ENCODE results near the gene CLIP1. TPM values are rescaled to one million over a fixed set of nuclear protein-coding genes. Genes with fewer than 3 reads are reported as not detected.

CLIP1 gene
- total RNA-seq, 3 donors from 2014 or later (not counting 1 experiment from before 2014, with no cell fraction given) = 67.1 to 88.5 (median 69.1) TPM

- no peak overlapping the region for H3K27ac ChIP-seq (ENCODE audit: low read length)
- WGBS (ENCODE audit: insufficient coverage) = 97% methylated on average over 7 of the region's 8 CpGs
- H3K27me3 ChIP-seq (ENCODE audit: control insufficient read depth, insufficient read depth, low read length) = no peaks in the 10 kb centered on the region
- Mint-ChIP-seq H3K4me1 (peaks cover 0 to 6% of the 10 kb centered on the region in 2 donors), H3K4me3 (no peak overlapping the region), H3K36me3 (peaks cover 30% of the 10 kb centered on the region), H3K27me3 (ENCODE audit: low read depth in 2 of 2) (no peaks in the 10 kb centered on the region), H3K27ac (no peak overlapping the region), H3K9me3 (no peaks in the 10 kb centered on the region)
- DNase-seq (no peak), ATAC-seq (no peak)
- H3K36me3 ChIP-seq (ENCODE audit: control insufficient read depth, insufficient read depth, low read length) = peaks cover 55% of the 10 kb centered on the region
- H3K9me3 ChIP-seq (ENCODE audit: control insufficient read depth, insufficient read depth, low read length) = no peaks in the 10 kb centered on the region
- intact Hi-C loops (cut with micrococcal nuclease) = no loop called here
- no peak overlapping the region for H3K4me3 ChIP-seq (ENCODE audit: low read length)
- H3K4me1 ChIP-seq (ENCODE audit: control insufficient read depth, insufficient read depth, low read length) = no peaks in the 10 kb centered on the region
- TF ChIP-seq, protein P1, sequence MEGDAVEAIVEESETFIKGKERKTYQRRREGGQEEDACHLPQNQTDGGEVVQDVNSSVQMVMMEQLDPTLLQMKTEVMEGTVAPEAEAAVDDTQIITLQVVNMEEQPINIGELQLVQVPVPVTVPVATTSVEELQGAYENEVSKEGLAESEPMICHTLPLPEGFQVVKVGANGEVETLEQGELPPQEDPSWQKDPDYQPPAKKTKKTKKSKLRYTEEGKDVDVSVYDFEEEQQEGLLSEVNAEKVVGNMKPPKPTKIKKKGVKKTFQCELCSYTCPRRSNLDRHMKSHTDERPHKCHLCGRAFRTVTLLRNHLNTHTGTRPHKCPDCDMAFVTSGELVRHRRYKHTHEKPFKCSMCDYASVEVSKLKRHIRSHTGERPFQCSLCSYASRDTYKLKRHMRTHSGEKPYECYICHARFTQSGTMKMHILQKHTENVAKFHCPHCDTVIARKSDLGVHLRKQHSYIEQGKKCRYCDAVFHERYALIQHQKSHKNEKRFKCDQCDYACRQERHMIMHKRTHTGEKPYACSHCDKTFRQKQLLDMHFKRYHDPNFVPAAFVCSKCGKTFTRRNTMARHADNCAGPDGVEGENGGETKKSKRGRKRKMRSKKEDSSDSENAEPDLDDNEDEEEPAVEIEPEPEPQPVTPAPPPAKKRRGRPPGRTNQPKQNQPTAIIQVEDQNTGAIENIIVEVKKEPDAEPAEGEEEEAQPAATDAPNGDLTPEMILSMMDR (IDR thresholded peaks at IDR 0.05) = no peak
Observed at GRCh38 chr12:122318607-122319605, 103.6 kb downstream of the CLIP1 start.

GRCh38 chr12:122312926-122313325, 109.5 kb downstream of the CLIP1 start:
- DNase-seq = no peak
- peaks cover 15% of the 10 kb centered on the region for H3K36me3 Mint-ChIP-seq
- no peak overlapping the region for H3K27ac Mint-ChIP-seq
- no peaks in the 10 kb centered on the region for H3K27me3 ChIP-seq (ENCODE audit: control insufficient read depth, insufficient read depth, low read length)
- no peaks in the 10 kb centered on the region for H3K4me1 Mint-ChIP-seq
- peaks cover 39% of the 10 kb centered on the region for H3K36me3 ChIP-seq (ENCODE audit: control insufficient read depth, insufficient read depth, low read length)
- no peak for ATAC-seq
- no peaks in the 10 kb centered on the region for H3K27me3 Mint-ChIP-seq (ENCODE audit: low read depth in 2 of 2)
- H3K9me3 ChIP-seq (ENCODE audit: control insufficient read depth, insufficient read depth, low read length) = no peaks in the 10 kb centered on the region
- H3K4me1 ChIP-seq (ENCODE audit: control insufficient read depth, insufficient read depth, low read length) = no peaks in the 10 kb centered on the region
- WGBS (ENCODE audit: insufficient coverage) = 97% methylated on average over 5 of the region's 5 CpGs
- intact Hi-C loops (cut with micrococcal nuclease) = no loop called here
- H3K4me3 Mint-ChIP-seq = no peak overlapping the region
- no peak overlapping the region for H3K4me3 ChIP-seq (ENCODE audit: low read length)
- no peak overlapping the region for H3K27ac ChIP-seq (ENCODE audit: low read length)
- TF ChIP-seq, protein P1 (IDR thresholded peaks at IDR 0.05) = no peak
- H3K9me3 Mint-ChIP-seq = no peaks in the 10 kb centered on the region

DNA sequence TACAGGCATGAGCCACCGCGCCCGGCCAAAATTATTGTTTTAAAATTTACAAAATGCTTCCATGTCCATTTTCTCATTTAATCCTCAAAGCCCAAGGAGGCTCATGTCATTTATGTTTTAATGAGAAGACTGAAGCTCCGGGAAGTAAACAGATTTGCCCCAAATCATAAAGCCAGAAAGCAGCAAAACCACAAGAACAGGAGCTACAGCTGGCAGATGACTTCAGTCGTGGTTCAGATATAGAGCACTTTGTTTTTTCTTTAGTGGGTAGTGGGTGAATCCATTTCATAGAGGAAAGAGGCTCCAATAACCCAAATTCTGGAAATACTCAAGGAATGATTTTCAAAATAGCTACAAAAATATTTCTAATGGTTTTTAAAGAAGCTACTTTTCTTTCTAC, 110.8 kb downstream of the CLIP1 start:
- DNase-seq = no peak
- no peak overlapping the region for H3K4me3 Mint-ChIP-seq
- no peaks in the 10 kb centered on the region for H3K9me3 Mint-ChIP-seq
- peaks cover 11% of the 10 kb centered on the region for H3K36me3 Mint-ChIP-seq
- no peaks in the 10 kb centered on the region for H3K9me3 ChIP-seq (ENCODE audit: control insufficient read depth, insufficient read depth, low read length)
- H3K4me3 ChIP-seq (ENCODE audit: low read length) = no peak overlapping the region
- no peaks in the 10 kb centered on the region for H3K27me3 ChIP-seq (ENCODE audit: control insufficient read depth, insufficient read depth, low read length)
- no peak overlapping the region for H3K27ac Mint-ChIP-seq
- WGBS (ENCODE audit: insufficient coverage) = 77% methylated on average over 4 of the region's 5 CpGs
- H3K27ac ChIP-seq (ENCODE audit: low read length) = no peak overlapping the region
- ATAC-seq = no peak
- H3K27me3 Mint-ChIP-seq (ENCODE audit: low read depth in 2 of 2) = no peaks in the 10 kb centered on the region
- intact Hi-C loops (cut with micrococcal nuclease) = no loop called here
- TF ChIP-seq, protein P1 (IDR thresholded peaks at IDR 0.05) = no peak
- H3K4me1 Mint-ChIP-seq = no peaks in the 10 kb centered on the region
- H3K4me1 ChIP-seq (ENCODE audit: control insufficient read depth, insufficient read depth, low read length) = no peaks in the 10 kb centered on the region
- peaks cover 37% of the 10 kb centered on the region for H3K36me3 ChIP-seq (ENCODE audit: control insufficient read depth, insufficient read depth, low read length)
